ENCODE results near the gene DCC.

DCC gene

DNA sequence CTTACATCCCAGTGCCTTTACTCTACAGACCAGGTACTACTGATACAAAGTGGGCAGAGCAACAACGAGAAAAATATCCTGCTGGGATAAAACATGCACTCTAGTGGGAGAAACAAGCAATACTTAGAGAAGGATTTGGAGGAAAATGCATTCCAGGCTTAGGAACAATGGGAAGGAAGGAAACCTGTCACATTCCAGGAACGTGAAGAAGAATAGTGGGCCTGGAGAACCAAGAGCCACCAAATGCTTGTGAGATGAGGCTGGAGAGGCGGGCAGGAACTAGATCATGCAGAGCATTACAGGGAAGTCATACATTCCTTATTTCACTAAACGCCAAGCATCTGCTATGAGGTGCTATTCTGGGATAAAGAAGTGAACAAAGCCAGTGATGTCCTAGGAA is 342.3 kb downstream of the DCC start:
- FAIRE-seq (no peak), DNase-seq (ENCODE audit: low spot score) (no peak)

DNA sequence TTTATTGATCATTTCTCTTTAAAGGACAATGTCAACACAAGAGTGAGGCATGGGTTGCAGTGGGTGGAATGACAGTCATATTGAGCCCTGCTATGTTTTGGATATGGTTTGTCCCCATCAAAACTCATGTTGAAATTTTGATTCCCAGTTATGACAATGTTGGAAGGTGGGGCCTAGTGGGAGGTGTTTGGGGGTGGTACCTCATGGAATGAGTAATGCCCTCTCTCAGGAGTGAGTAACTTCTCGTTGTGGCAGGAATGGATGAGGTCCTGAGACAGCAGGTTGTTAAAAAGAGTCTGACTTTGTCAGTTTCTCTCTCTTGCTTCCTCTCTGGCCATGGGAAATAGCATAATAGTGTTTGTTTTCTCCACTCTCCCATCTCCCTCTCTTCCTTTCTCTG is 345.3 kb downstream of the DCC start:
- FAIRE-seq (no peak), DNase-seq (ENCODE audit: low spot score) (no peak)

DNA sequence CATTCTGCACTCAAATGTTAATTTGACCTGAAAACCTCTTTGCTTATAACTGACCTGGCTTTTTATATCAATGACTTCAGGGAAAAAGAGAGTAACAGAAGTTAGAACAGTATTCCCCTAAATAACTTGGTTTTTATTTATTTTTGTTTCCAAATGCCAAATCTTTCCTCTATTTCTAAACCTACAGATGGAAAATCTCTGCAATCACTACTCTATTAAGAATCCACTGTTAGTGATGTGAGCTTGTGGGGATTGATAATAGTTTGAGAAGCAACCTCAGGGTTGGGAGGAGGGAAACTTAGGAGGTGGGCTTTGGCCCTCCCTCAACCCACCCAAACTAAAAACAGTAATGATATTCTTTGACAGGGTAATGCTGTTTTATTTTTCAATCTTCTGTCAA is 351.8 kb downstream of the DCC start:
- FAIRE-seq: no peak

DNA sequence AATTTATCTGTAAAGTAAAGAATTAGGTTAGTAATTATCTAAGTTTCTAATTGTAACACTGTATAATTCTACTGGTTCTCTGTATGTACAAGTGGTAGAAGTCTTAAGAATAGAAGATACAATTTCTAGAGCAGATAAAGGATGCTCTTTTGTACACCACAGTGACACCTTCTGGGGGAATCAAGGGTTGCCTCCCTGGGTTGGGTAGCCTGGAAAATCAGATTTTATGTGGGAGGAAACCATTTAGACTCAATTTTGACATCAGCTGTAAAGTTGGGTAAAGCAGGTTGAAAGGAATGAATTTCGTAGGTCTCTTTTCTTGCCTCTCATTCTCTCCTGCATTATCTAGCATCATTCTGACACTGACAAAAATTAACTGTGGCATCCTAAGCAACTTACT is 354.8 kb downstream of the DCC start:
- no peak for FAIRE-seq
- no peak for DNase-seq (ENCODE audit: low spot score)

More for the DNA sequence above, 351.8 kb downstream of the DCC start:
- no peak for DNase-seq (ENCODE audit: low spot score)

DNA sequence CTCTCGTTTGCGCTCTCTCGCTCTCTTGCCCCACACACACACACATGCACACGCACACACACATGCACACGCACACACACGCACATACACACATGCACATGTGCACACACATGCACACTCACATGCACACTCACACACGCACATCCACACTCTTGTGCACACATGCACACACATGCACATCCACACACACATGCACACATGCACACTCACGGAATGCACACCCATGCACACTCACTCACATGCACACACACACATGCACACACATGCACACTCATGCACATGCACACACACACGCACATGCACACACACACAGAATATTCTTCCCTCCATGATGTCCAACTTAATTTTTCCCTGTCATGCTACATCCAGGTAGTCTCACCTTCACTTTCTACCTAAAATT is 360.1 kb downstream of the DCC start:
- DNase-seq (ENCODE audit: low spot score) (no peak), FAIRE-seq (no peak)

DNA sequence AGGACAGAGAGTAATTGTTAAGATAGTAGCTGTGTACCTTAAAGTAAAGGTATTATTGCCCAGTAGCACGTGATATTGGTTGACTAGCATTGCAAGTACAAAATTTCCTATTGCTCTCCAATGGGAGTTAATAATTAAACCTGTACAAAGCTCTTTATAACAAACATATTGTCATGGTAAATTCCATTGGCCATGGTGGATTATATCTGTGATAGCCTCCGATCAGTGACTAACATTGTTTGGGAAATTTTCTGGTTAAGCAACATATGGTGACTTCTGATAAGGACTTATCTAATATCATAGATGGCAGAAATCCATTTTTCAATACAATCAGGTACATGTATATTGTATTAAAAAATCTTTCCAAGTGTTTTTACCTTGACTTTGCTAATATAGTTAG is 360.8 kb downstream of the DCC start:
- no peak for FAIRE-seq
- DNase-seq (ENCODE audit: low spot score): no peak

DNA sequence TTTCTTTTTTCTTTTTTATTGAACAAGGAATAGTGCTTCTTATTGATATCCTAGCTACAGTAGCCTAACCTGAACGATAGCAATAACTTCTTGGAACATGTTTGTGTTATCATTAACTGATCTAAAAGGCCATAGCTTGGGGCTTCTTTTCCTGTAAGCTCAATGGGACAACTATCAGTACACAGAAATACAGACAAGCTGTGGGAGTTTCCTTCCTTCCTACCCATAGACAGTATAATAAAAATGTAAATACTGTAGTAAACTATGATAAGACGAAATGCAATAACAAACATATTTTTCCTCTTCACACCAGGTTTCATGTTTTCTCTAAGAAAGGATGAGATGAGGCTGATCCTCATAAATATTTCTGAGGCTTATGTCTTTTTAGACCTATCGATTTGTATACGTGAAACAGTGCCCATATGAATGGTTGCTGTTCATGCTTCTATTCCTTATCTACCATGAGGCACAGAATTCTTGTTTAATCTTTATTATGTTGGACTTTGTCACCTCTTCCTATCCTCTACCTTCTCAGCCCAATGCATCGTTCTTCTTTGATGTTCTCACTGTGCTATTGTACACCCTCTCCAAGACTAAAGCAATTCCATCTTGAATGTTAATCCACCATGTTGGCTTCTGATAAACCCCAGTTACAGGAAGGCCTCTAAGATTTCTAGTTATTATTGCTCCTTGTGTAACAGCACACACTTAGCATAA is 361.4 kb downstream of the DCC start:
- DNase-seq (ENCODE audit: low spot score) (no peak), FAIRE-seq (no peak)

DNA sequence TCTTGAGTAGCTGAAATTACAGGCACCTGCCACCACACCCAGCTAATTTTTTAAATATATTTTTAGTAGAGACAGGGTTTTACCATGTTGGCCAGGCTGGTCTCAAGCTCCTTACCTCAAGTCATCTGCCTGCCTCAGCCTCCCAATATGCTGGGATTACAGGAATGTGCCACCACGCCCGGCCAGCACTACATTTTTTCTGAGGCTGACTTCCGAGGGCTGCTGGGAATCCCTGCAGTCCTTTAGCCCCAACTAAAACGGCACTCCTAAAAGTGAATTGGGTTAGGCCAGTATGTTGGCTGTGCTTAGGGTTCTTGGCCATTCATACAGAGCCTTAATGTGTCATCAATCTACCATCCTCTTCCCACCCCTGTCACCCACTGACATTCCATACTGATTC is 375.4 kb downstream of the DCC start:
- FAIRE-seq (no peak), DNase-seq (ENCODE audit: low spot score) (no peak)

DNA sequence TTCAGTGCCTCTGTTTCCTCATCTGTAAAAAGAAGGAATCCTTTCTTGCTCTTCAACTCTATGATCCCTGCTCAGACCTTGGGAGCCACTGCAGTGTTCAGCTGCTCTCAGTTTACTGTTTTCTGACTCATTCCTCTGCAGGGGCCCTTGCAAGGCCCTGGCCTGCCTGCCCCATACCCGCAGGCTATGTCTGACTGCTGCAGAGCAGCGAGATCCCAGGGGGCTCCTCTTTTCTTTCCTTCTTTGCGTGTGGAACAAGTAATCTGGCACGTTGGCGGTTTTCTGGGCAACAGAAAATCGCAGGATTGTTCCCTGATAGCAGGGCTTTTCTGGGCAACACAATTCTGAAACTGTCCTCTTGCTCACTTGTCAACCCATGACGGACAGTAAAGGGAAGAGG is 376.0 kb downstream of the DCC start:
- DNase-seq (ENCODE audit: low spot score) (no peak), FAIRE-seq (no peak)

DNA sequence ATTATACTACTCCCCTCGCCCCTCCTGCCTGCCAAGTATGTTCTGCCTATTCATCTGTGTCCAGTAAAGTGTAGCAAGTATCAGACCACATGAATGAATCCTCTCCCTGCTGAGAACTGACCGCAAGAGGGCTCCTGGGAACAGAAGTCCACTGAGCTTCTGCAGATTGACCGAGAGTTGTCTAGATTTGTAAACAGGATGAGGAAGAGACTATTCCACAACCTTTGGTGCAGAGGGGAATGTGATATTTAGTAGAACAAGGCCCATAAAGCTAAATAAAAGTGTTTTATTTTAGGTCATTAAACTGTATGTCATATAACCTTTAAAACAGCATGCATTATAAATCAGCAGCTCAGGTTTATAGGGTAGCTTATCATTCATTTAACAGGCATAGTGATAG is 377.0 kb downstream of the DCC start:
- FAIRE-seq: no peak
- DNase-seq (ENCODE audit: low spot score): peak; percentile 13

DNA sequence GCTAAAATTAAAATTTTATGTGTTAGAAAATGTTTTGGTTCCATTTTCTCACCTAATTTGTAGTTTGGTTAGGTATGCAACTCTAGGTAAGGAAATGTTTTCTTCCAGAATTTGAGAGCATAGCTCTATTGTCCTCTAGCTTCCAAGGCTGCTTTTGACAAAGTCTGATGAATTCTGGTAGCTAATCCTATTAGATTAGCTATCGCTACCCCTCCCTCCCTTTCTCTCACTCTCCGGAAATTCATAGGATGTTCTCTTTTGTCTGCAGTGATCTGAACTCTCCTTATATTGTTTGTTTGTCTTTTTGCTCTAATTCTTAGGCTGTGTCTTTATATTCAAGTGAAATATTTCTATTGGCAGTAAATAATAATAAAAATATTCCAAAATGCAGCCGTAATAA is 382.9 kb downstream of the DCC start:
- FAIRE-seq (no peak), DNase-seq (ENCODE audit: low spot score) (no peak)

DNA sequence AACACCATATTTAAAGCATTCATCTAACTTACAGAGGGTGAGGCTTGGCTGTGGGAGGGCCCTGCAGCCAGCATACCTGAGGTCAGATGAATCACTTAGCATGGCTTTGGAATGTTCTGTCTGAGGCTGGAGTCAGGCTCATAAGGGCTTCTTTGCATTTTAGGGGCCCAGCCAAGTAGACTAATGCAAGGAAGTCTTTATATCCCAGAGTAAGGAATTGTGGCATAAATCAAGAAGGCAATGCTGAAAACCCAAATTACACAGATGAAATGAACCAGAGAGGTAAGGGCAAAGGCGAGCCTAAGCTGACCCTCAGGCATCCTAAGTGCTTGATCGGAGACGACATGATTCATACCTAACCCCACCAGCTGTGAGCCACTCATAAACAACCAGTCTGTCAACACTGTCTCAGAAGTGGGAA is 383.6 kb downstream of the DCC start:
- DNase-seq (ENCODE audit: low spot score) (no peak), FAIRE-seq (no peak)

DNA sequence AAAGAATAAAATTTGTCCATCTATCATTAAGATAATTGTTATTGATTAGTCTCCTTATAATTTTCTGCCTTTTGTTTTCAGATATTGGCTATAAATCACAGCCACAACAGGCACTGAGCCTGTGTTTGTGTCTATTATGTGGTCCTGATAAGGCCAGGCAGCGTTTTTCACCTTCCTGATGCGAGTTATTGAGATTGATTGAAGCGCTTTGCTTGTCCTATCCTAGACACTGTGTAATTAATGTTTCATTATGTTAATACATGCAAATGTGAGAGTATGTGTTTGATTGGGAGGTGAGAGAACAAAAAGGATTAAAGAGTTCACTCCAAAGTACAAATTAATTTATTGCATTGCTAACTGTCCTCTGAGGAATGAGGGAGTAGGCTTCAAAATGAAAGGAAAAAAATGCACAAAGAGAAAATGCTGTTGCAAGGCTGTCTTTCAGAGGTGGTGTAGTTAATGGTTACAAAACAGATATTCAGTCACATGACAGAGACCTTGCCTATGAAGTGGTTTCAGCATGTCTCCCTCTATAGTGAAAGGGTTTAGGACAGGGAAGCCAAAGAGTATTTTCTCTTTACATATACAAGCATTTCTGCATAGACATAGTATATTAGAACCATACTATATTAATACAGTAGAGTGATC is 391.1 kb downstream of the DCC start:
- DNase-seq (ENCODE audit: low spot score) (no peak), FAIRE-seq (no peak)

DNA sequence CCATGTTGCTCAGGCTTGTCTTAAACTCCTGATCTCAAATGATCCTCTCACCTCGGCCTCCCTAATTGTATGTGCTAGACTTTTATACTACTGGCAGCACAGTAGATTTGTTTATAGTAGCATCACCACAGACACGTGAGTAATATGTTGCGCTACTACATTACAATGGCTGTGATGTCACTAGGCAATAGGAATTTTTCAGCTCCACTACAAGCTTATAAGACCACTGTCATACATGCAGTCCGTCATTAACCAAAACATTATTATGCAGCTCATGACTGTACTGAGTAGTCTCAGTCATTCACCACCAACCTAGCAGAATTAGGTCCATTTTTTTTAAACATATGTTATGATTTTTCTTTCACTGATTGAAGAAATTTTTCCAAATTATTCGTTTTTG is 398.9 kb downstream of the DCC start:
- DNase-seq (ENCODE audit: low spot score) (no peak), FAIRE-seq (no peak)

DNA sequence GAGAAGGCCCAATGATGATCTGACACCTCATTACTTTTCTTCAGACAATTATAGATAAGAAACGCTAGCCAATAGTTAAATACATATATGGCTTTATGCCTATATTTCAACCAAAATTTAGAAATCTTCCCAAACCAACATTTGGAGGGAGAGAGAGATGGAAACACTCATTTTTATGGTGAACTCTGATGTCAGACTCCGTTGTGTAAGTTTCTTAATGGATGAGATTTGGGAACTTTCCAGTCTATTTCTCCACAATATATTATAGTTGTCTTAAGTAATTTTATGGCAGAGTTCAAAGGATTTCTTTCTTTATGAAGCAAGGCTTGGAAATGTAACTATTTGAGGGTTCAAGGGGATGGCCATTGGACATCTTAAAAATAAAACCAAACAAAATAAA is 407.0 kb downstream of the DCC start:
- FAIRE-seq (no peak), DNase-seq (ENCODE audit: low spot score) (no peak)

DNA sequence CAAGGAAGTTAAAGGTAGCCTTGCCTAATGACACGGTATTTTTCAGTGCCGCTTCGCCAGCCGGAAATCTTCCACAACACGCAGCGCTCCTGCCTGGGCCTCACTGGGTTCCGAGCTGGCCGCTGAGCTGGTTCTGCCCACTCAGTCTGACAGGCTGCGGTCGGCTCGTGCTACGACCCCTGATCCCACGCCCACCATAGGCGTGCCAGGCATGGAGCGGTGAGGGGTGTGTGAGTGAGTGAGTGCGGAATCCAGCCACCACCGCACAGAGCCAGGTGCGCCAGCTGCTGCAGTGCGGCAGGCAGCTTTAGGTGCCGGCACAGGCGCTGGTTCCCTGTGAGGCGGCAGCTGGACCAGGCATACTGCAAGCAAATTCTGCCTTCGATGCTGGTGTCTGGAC is 407.9 kb downstream of the DCC start:
- no peak for FAIRE-seq

DNA sequence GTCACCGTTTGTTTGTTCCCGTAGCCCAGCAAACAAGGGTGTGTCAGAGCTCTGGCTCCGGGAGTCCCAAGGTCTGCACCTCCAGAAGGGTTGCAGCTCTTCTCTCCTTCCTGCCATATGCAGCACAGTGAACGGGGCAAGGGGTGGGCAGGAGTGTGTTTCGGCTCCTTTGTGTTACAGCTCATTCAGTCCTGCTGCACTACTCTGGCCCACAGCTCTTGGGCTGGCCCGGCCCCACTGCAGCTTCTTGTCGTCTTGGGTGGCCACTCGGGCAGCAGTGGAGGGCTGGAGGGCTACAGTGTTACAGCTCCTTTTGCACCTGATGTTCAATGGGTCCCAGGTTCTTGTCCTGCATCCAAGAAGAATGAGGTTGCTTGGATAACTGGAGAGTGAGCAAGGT is 408.3 kb downstream of the DCC start:
- FAIRE-seq (no peak), DNase-seq (ENCODE audit: low spot score) (no peak)

More for the DNA sequence above, 407.9 kb downstream of the DCC start:
- no peak for DNase-seq (ENCODE audit: low spot score)

DNA sequence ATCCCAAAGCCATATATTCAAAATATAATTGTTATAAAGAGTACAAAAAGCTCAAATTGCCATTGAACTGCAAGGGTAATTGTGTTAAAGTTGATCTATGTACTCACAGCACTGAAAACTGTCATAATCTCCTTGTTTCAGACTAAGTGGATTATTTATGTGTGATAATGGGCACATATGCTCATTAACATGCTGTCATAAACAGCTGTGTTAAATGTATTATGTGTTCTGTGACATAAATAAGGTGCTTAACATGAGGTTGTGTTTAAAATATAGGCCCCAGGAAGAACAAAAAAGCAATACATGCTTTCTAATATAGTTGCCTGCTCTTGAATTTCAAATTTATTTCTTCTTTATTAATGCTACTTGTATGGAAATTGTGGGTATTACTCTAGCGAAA is 409.5 kb downstream of the DCC start:
- no peak for DNase-seq (ENCODE audit: low spot score)
- no peak for FAIRE-seq

DNA sequence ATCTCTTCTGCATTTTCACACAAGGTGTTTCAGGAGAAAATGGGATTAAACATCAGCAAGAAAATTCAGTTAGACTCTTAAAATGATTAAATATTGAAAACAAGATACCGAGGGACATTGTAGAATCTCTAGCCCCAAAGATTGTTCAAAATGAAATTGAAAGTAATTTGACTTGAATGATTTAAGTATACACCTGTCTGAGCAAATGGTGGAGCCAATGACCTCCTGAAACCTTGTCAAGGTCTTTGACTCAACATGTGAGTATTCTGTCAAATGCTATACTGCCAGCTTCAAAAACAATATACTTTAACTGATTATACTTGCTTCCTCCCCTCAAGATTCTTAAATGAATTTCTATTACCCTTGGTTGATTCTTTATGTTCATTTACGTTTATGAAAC is 411.0 kb downstream of the DCC start:
- DNase-seq (ENCODE audit: low spot score): no peak
- no peak for FAIRE-seq

DNA sequence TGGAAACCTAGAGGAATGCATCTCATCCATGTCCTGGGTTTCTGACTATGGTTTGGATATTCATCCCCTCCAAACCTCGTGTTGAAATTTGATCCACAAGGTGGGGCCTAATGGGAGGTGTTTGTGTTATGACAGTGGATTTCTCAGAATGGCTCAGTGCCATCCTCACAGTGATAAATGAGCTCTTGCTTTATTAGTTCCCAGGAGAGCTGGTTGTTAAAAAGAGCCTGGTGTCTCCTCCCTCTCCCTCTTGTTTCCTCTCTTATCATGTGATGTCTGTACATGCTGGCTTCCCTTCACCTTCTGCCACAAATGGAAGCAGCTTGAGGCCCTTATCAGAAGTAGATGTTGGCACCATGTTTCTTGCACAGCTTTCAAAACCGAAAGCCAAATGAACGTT is 424.3 kb downstream of the DCC start:
- no peak for FAIRE-seq
- no peak for DNase-seq (ENCODE audit: low spot score)

DNA sequence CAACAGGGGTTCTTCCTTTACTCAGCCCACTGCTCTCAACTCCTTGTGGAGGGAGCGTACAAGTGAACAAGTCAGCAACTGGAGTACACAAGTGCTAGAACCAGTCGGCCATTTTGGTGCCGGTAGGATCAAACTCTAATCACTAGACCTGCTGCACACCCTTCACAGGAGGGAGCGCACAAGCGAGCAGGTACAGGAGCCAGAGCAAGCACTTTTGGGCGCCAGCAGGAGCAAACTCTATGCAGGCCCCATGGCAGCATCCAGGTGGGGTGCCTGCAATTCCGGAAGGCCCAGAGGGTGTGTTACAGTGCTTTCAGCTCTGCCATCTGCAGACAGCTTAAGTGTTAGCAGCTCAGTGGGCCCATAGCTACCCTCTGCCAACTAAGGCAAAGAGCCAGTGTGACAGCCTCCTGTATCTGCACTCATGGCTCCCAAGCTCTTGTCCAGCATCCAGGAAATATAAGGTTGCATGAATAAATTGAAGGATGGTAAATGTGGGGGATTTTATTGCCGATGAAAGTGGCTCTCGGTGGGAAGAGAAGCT is 426.1 kb downstream of the DCC start:
- DNase-seq (ENCODE audit: low spot score) (no peak), FAIRE-seq (no peak)

DNA sequence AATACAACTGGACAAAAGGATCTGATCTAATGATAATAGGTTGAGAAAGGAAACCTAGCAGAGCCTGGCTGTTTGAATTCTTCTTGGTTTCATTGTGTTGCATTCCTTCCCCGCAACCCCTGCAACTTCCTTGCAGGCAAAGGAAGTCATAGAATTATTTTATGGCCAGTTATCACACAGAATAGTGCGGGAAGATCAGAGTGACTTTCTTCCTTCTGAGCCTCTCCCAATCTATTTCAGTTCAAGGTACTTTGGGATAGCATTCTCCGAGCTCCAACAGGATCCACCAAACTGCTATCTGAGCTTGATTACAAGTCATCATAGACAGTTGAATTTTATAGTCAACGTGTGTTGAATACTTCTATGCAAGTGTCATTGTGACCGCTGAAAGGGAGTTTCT is 441.1 kb downstream of the DCC start:
- DNase-seq (ENCODE audit: low spot score) (no peak), FAIRE-seq (no peak)

DNA sequence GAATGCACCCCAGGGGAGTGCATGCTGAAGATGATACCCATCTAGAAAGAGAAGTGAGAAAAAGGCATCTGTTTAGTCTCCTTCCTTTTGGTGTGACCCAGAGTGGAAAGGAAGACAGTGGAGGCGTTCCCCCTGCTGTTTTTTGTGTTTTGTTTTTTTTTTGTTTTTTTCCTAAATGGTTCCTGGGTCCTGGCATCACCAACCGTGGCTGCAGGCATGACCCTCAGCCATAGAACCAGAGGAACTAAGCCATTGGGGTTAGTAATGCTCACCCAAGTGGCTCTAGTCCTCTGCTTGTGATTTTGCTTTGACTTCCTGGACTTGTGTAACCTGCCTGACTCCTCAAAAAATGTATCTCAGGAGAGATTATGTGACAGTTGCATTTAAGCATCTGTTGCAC is 451.3 kb downstream of the DCC start:
- FAIRE-seq: no peak
- DNase-seq (ENCODE audit: low spot score): no peak

Data from RCC 7860 (cell line).